HPDE6-E6E7 (cell line): ENCODE data around the gene SBF1.

ENCODE experiments used
- DNase-seq: peaks from one replicate; pipeline ENCODE4 v3.0.0; 2011; ENCODE audit warnings: missing footprints; ENCODE audit errors: extremely low spot score

Gene SBF1

GRCh38 chr22:50396751-50397370, 78.0 kb downstream of the SBF1 start:
- no peak for DNase-seq
